Neural progenitor cell (in vitro differentiated cells): Measurements from ENCODE around the gene RUSC1.

Source experiments
- EZH2 ChIP-seq: fragments of 200-600 bp; sonication (generic); IDR thresholded peaks from 2 replicates; pipeline ENCODE4 v1.6.1; 2017; ENCODE audit warnings: antibody characterized with exemption, mild to moderate bottlenecking, moderate library complexity
- EZH2phosphoT487 ChIP-seq: fragments of 200-600 bp; sonication (generic); IDR thresholded peaks from 2 replicates; pipeline ENCODE4 v1.6.1; 2017; ENCODE audit warnings: antibody characterized with exemption
- TF ChIP-seq, protein P1 (sequence below): fragments of 200-600 bp; sonication (generic); IDR thresholded peaks from 2 replicates; pipeline ENCODE4 v1.5.1; 2017; ENCODE audit warnings: antibody characterized with exemption, mild to moderate bottlenecking

DNA sequence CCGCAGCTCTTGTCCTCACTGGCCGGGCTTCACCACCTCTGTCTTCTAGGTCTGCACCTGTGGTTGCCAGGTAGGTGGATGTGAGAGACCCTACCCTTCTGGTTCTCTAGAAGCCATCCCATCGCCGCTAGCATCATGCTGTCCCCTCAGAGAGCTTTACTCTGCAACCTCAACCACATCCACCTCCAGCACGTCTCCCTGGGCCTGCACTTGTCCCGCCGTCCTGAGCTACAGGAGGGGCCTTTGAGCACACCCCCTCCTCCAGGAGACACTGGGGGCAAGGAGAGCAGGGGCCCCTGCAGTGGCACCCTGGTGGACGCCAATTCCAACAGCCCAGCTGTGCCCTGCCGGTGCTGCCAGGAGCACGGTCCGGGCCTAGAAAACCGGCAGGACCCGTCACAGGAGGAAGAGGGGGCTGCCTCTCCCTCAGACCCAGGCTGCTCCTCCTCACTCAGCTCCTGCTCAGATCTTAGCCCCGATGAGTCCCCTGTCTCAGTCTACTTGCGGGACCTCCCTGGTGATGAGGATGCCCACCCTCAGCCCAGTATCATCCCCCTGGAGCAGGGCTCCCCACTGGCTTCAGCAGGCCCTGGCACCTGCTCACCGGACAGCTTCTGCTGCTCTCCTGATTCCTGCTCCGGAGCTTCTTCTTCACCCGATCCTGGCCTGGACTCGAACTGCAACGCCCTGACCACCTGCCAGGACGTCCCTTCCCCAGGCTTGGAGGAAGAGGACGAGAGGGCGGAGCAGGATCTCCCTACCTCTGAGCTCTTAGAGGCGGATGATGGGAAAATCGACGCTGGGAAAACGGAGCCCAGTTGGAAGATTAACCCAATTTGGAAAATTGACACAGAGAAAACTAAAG lies 1.2 kb downstream of the RUSC1 start:
- TF ChIP-seq, protein P1, sequence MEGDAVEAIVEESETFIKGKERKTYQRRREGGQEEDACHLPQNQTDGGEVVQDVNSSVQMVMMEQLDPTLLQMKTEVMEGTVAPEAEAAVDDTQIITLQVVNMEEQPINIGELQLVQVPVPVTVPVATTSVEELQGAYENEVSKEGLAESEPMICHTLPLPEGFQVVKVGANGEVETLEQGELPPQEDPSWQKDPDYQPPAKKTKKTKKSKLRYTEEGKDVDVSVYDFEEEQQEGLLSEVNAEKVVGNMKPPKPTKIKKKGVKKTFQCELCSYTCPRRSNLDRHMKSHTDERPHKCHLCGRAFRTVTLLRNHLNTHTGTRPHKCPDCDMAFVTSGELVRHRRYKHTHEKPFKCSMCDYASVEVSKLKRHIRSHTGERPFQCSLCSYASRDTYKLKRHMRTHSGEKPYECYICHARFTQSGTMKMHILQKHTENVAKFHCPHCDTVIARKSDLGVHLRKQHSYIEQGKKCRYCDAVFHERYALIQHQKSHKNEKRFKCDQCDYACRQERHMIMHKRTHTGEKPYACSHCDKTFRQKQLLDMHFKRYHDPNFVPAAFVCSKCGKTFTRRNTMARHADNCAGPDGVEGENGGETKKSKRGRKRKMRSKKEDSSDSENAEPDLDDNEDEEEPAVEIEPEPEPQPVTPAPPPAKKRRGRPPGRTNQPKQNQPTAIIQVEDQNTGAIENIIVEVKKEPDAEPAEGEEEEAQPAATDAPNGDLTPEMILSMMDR: no peak
- TF ChIP-seq EZH2 (no peak), EZH2phosphoT487 (no peak)
